Measurements from ENCODE around the gene TRIM8.

Gene TRIM8

DNA sequence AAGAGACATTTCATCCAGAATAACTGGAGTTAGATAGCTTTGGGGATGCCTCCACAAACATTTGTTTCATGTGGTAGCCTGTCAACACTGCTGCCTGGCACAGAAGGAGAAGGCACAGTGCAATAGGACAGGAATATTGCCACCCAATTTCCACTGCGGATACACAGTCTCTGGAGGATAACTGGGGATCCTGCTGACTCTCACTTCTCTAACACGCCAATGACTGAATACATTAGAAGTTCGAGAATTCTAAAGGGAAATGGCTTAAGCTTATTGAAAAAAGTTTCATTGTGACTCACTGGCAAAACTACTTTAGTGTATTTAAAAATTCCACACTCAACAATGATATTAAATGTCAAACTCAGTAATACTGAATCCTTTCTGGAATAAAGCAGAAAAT lies 57.0 kb downstream of the TRIM8 start:
- no peak for DNase-seq (ENCODE audit: low spot score)

DNA sequence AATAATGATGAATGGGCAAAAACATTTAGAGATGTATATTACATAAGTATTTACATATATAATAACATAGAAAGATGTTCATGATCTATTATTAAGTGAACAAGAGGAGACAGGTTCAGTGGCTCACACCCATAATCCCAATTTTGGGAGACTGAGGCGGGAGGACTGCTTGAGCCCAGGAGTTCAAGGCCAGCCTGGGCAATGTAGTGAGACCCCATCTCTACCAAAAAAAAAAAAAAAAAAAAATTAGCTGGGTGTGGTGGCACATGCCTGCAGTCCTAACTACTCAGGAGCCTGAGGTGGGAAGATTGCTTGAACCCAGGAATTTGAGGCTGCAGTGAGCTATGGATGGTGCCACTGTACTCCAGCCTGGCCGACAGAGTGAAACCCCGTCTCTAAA lies 57.5 kb downstream of the TRIM8 start:
- no peak for DNase-seq (ENCODE audit: low spot score)

DNA sequence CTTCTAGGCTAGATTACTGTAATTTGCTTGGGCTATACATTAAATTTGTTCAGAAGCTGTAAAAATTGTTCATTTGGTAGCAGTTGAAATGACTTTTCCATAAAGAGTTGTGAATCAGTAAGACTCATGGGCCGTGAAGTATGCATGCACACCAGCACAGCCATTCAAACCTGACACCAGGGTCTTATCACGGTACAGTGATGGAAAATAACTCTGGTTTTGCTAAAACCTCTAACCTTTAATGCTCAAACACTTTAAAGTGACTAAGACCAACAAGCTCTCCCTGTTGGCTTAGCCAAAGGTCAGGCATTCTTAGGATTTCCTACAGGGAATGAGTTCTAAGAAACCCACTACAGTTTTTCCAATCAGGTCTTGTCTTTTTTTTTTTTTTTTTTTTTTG lies 58.5 kb downstream of the TRIM8 start:
- no peak for DNase-seq (ENCODE audit: low spot score)

DNA sequence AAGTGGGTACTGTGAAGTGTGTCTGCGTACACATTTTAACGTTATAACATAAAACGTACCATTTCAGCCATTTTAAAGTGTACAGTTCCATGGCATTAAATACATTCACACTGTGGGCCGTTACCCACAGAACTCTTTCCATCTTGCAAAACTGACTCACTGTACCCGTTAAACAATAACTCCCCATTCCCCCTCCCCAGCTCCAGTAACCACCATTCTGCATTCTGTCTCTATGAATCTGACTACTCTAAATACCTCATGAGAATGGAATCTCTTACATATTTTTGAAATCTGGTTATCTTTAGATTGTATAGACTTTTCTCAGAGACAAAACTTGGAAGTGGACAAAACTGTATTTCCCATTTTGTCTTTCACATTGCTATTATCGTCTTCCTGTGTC lies 60.6 kb downstream of the TRIM8 start:
- DNase-seq (ENCODE audit: low spot score), result no peak

DNA sequence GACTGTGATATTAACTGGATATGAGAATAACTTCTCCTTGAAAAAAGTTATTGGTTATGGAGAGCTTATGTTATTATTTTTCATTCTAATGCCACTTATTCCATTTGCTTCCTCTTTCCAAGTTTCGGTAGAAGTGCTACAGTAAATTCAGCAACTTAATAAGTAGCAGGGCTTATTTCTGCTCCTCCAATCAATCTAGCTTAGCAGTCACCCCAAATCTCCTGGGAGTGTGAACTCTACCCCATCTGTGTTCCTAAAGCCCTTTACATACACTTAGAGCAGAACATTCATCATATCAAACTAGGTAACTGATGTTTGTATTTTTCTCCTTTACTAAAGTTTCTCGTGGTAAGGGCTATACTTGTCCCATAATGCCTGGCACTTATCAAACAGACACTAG lies 61.3 kb downstream of the TRIM8 start:
- no peak for DNase-seq (ENCODE audit: low spot score)

Data from CD4-positive, alpha-beta T cell treated with Interleukin-6 at 100 ng/mL for 8 hours (primary cell).